22Rv1 (cell line): ENCODE results near the gene BCAS1.
"Not testable (repeated sequence)": the region's sequence is repeated elsewhere in the genome, so short reads cannot be mapped to it uniquely, and the experiment has no call there.

Experiments used
- H3K27ac ChIP-seq: fragments of 450-650 bp; 2 replicates; pipeline ENCODE4 v1.5.1; 2017
- CTCF ChIP-seq: fragments of 450-650 bp; IDR thresholded peaks from 2 replicates; pipeline ENCODE4 v1.5.1; 2017; ENCODE audit warnings: mild to moderate bottlenecking
- ZFX ChIP-seq: fragments of 450-650 bp; IDR thresholded peaks from 2 replicates; pipeline ENCODE4 v1.6.1; 2017; ENCODE audit warnings: antibody characterized with exemption, borderline replicate concordance

BCAS1 gene

GRCh38 chr20:54013471-54013870, 56.9 kb downstream of the BCAS1 start:
- TF ChIP-seq CTCF (no peak), ZFX (no peak)
- H3K27ac ChIP-seq: no peak overlapping the region

GRCh38 chr20:54011346-54011745, 59.0 kb downstream of the BCAS1 start:
- TF ChIP-seq ZFX (no peak), CTCF (no peak)
- H3K27ac ChIP-seq: no peak overlapping the region

GRCh38 chr20:54006216-54006615, 64.2 kb downstream of the BCAS1 start:
- not testable (repeated sequence) for H3K27ac ChIP-seq

GRCh38 chr20:54005524-54005923, 64.9 kb downstream of the BCAS1 start:
- no peak overlapping the region for H3K27ac ChIP-seq
- TF ChIP-seq ZFX (no peak), CTCF (no peak)

- no peak for TF ChIP-seq CTCF
- TF ChIP-seq ZFX: no peak
- H3K27ac ChIP-seq: no peak overlapping the region
These were observed 65.9 kb downstream of the BCAS1 start for GRCh38 chr20:54004445-54004844.

GRCh38 chr20:54002741-54003140, 67.7 kb downstream of the BCAS1 start:
- TF ChIP-seq ZFX: no peak
- TF ChIP-seq CTCF: no peak
- H3K27ac ChIP-seq: no peak overlapping the region

GRCh38 chr20:54002056-54002575, 68.3 kb downstream of the BCAS1 start:
- no peak overlapping the region for H3K27ac ChIP-seq
- TF ChIP-seq CTCF: no peak
- TF ChIP-seq ZFX: no peak

- no peak overlapping the region for H3K27ac ChIP-seq
- TF ChIP-seq ZFX: no peak
- no peak for TF ChIP-seq CTCF
These were observed 69.5 kb downstream of the BCAS1 start for GRCh38 chr20:54000914-54001313.
